Vagina (tissue), 2 donors: ENCODE results near the gene EML3.

Experiments used
- POLR2A ChIP-seq, 2 donors: fragments of 450-650 bp; IDR thresholded peaks; one replicate each; pipeline ENCODE4 v1.6.1; 2017; ENCODE audit warnings: antibody characterized with exemption in 2 of 2, mild to moderate bottlenecking in 2 of 2, moderate library complexity in 2 of 2
- POLR2AphosphoS5 ChIP-seq, 2 donors: sonication (generic); formaldehyde crosslinking; IDR thresholded peaks; one replicate each; pipeline ENCODE4 v1.9.0; 2017; ENCODE audit warnings: antibody characterized with exemption in 2 of 2, mild to moderate bottlenecking in 2 of 2, low read depth in 1 of 2; ENCODE audit not compliant: insufficient read depth in 1 of 2
- TF ChIP-seq, protein P1 (sequence below), 3 experiments: fragments of 450-650 bp in 2 of 3; fragments of 200-600 bp in 1 of 3; sonication (generic) in 1 of 3; IDR thresholded peaks; one replicate each; pipeline ENCODE4 v1.5.1; 2017 to 2019; ENCODE audit warnings: antibody characterized with exemption in 3 of 3, mild to moderate bottlenecking in 2 of 3, moderate library complexity in 2 of 3

DNA sequence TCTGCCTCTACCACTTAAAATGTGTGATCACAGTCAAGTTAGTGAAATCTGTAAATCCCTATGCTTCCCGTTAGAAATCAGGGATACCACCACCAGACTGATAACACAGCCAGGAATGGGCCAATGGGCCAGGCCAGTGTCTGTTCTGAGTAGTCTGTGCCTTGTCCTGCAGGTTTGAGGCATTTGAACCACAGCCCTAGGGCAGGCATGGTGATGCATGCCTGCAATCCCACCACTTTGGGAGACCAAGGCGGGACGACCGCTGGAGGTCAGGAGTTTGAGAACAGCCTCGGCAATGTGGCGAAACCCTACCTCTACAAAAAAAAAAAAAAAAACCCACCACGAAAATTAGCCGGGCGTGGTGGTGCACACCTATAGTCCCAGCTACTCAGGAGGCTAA lies 53.9 kb downstream of the EML3 start:
- TF ChIP-seq, protein P1, sequence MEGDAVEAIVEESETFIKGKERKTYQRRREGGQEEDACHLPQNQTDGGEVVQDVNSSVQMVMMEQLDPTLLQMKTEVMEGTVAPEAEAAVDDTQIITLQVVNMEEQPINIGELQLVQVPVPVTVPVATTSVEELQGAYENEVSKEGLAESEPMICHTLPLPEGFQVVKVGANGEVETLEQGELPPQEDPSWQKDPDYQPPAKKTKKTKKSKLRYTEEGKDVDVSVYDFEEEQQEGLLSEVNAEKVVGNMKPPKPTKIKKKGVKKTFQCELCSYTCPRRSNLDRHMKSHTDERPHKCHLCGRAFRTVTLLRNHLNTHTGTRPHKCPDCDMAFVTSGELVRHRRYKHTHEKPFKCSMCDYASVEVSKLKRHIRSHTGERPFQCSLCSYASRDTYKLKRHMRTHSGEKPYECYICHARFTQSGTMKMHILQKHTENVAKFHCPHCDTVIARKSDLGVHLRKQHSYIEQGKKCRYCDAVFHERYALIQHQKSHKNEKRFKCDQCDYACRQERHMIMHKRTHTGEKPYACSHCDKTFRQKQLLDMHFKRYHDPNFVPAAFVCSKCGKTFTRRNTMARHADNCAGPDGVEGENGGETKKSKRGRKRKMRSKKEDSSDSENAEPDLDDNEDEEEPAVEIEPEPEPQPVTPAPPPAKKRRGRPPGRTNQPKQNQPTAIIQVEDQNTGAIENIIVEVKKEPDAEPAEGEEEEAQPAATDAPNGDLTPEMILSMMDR (IDR thresholded peaks at IDR 0.05), result no peak
- TF ChIP-seq POLR2AphosphoS5 (IDR thresholded peaks at IDR 0.05; ENCODE audit: insufficient read depth in 1 of 2, low read depth in 1 of 2) (no peak), POLR2A (IDR thresholded peaks at IDR 0.05) (no peak)
